ENCODE data around the gene FAF2. TPM values are rescaled to one million over a fixed set of nuclear protein-coding genes. Genes with fewer than 3 reads are reported as not detected.

FAF2 gene
- total RNA-seq, 1 donor from 2014 or later, result 45.5 TPM

DNA sequence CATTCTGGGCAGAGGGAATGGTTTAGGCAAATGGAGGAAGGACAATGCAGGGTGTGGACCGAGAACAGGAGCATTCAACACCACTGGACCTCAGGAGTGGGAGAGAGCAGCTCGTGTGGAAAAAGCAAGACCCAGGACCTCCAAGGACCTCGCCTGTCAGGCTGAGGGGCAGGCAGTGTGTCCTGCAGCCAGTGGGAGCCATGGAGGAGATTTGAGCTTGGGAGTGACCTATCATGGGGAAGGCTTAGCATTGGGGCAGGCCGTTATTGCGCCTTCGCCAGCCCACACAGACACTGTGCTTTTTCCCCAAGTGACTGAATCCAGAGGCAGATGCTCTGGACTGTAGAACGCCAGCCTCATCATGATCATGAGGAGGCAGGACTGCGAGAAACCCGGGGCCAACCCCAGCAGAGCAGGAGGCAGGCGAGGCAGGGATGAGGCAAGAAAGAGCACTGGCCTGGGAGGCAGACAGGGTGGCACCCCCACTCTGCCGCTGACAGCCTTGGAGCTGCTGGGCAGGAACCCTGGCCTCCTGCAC is 104.2 kb downstream of the FAF2 start:
- Histone ChIP-seq H3K36me3 (ENCODE audit: control insufficient read depth, insufficient read depth, low read length) (no peaks in the 10 kb centered on the region), H3K27me3 (ENCODE audit: control insufficient read depth, insufficient read depth, low read length) (no peaks in the 10 kb centered on the region), H3K4me3 (ENCODE audit: low read depth, low read length) (no peak overlapping the region)
- no peak for DNase-seq (ENCODE audit: low read depth)
- TF ChIP-seq, protein P1, sequence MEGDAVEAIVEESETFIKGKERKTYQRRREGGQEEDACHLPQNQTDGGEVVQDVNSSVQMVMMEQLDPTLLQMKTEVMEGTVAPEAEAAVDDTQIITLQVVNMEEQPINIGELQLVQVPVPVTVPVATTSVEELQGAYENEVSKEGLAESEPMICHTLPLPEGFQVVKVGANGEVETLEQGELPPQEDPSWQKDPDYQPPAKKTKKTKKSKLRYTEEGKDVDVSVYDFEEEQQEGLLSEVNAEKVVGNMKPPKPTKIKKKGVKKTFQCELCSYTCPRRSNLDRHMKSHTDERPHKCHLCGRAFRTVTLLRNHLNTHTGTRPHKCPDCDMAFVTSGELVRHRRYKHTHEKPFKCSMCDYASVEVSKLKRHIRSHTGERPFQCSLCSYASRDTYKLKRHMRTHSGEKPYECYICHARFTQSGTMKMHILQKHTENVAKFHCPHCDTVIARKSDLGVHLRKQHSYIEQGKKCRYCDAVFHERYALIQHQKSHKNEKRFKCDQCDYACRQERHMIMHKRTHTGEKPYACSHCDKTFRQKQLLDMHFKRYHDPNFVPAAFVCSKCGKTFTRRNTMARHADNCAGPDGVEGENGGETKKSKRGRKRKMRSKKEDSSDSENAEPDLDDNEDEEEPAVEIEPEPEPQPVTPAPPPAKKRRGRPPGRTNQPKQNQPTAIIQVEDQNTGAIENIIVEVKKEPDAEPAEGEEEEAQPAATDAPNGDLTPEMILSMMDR (IDR thresholded peaks at IDR 0.05; ENCODE audit: insufficient read depth, low read length, poor library complexity, severe bottlenecking), result no peak

DNA sequence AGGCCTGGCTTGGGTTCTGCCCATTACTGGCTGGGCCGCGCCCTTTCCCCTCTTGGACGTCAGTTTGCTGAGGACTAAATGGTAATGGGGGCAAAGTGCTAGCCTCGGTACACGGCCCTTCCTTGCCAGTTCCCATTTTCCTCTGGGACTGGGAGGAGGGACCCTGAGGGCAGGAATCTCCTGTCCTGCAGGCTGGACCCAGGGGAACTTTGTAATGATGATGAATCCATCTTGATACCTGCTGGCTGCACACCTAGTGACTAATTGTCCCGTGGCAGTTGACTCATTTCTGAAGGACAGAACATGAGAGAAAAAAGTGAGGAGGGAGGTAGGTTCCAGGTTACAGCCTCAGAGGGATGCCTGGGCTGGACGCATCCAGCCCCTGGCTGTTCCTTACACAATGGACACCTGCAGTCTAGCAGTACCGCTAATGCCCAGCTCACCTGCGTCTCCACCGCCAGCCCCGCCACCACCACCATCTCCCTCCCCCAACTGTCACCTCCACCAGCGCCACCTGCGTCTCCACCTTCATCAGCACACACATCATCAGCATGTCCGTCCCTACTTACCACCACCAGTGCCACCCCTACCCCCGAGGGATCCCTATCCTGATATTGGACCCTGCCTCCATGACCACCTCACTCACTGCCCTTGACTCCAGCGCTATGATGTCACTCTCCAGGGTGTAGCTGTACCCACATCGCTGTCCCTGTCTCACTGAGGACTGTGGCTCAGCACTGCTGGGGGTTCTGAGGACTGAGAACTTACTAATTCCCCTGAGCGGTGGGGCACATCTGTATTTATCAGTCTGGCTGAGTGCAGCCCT is 105.3 kb downstream of the FAF2 start:
- Histone ChIP-seq H3K36me3 (ENCODE audit: control insufficient read depth, insufficient read depth, low read length) (no peaks in the 10 kb centered on the region), H3K4me3 (ENCODE audit: low read depth, low read length) (no peak overlapping the region), H3K27me3 (ENCODE audit: control insufficient read depth, insufficient read depth, low read length) (no peaks in the 10 kb centered on the region)
- TF ChIP-seq, protein P1 (IDR thresholded peaks at IDR 0.05; ENCODE audit: insufficient read depth, low read length, poor library complexity, severe bottlenecking), result no peak
- DNase-seq (ENCODE audit: low read depth), result no peak

DNA sequence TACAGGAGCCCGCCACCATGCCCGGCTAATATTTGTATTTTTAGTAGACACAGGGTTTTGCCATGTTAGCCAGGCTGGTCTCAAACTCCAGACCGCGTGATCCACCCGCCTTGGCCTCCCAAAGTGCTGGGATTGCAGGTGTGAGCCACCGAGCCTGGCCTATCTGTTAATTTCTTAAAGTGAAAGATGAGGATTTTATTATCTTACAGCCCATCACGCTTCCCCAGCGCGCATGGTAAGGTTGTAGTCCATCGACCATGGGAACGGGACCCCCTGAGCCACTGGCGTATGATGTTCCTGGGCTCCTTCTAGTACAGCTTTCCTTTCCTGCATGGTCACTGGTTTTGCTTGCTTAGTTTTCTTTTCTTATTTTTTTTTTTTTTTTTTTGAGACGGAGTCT is 109.7 kb downstream of the FAF2 start:
- DNase-seq (ENCODE audit: low read depth), result no peak
- Histone ChIP-seq H3K27me3 (ENCODE audit: control insufficient read depth, insufficient read depth, low read length) (peaks cover 2% of the 10 kb centered on the region), H3K36me3 (ENCODE audit: control insufficient read depth, insufficient read depth, low read length) (no peaks in the 10 kb centered on the region), H3K4me3 (ENCODE audit: low read depth, low read length) (no peak overlapping the region)
- TF ChIP-seq, protein P1 (IDR thresholded peaks at IDR 0.05; ENCODE audit: insufficient read depth, low read length, poor library complexity, severe bottlenecking), result no peak

Other genes starting within 250 kb of the FAF2 start
- 11.5 and 15.7 TPM in 2 replicates for gene SIMC1, start 210.0 kb upstream of the FAF2 start, total RNA-seq
- gene KIAA1191, start 86.6 kb upstream of the FAF2 start, total RNA-seq, result 92.4 and 112 TPM in 2 replicates
- gene ARL10, start 82.9 kb upstream of the FAF2 start, total RNA-seq, result 8.8 and 18.5 TPM in 2 replicates
- 17.8 and 21.1 TPM in 2 replicates for gene NOP16, start 59.8 kb upstream of the FAF2 start, total RNA-seq
- gene HIGD2A, start 59.6 kb upstream of the FAF2 start, total RNA-seq, result 139 and 161 TPM in 2 replicates
- 163 and 172 TPM in 2 replicates for gene CLTB, start 31.8 kb upstream of the FAF2 start, total RNA-seq
- gene RNF44, start 89.0 kb downstream of the FAF2 start, total RNA-seq, result 31.2 and 36.6 TPM in 2 replicates
- gene CDHR2, start 101.0 kb downstream of the FAF2 start, total RNA-seq, result 0.08 and 0.21 TPM in 2 replicates
- gene GPRIN1, start 161.8 kb downstream of the FAF2 start, total RNA-seq, result 17.3 and 19.9 TPM in 2 replicates
- not detected in 2 replicates for gene SNCB, start 182.1 kb downstream of the FAF2 start, total RNA-seq
- gene EIF4E1B, start 182.3 kb downstream of the FAF2 start, total RNA-seq, result not detected in 2 replicates
- 53.9 and 65.4 TPM in 2 replicates for gene TSPAN17, start 199.1 kb downstream of the FAF2 start, total RNA-seq

All from kidney epithelial cell (primary cell).